GM19239 (cell line): ENCODE results near the gene SLC19A2.

Experiments
- DNase-seq: peaks from one replicate; pipeline ENCODE4 v3.0.0; 2011; ENCODE audit warnings: low spot score; ENCODE audit not compliant: insufficient read length
- FAIRE-seq: peaks from 2 replicates; lab custom pipeline; 2011; peaks lifted over from hg19 to GRCh38; lab: Jason Lieb, UNC

The SLC19A2 gene

GRCh38 chr1:169427081-169427641 lies 58.6 kb downstream of the SLC19A2 start, which contains the start of gene CCDC181:
Gene CCDC181 (minus strand): TSS chr1:169427474. CDS start chr1:169424927, 2,547 bp downstream.
- DNase-seq: peak; percentile 5
- peak; percentile 68 for FAIRE-seq

GRCh38 chr1:169426174-169426705 lies 59.5 kb downstream of the SLC19A2 start:
- FAIRE-seq: peak; percentile 8
- DNase-seq: no peak

GRCh38 chr1:169421309-169421708 lies 64.4 kb downstream of the SLC19A2 start:
- DNase-seq (no peak), FAIRE-seq (no peak)

GRCh38 chr1:169414952-169415351 lies 70.8 kb downstream of the SLC19A2 start:
- DNase-seq (no peak), FAIRE-seq (no peak)
